Loucy (cell line): ENCODE results near the gene FCHSD2.

Source experiments
- EZH2phosphoT487 ChIP-seq: fragments of 200-600 bp; IDR thresholded peaks from 2 replicates; pipeline ENCODE4 v1.6.1; 2018; ENCODE audit warnings: antibody characterized with exemption, mild to moderate bottlenecking, moderate library complexity, borderline replicate concordance
- TF ChIP-seq, protein P1 (sequence below): fragments of 200-600 bp; sonication (generic); conservative IDR thresholded peaks from 2 replicates; pipeline ENCODE4 v1.5.1; 2014; ENCODE audit warnings: mild to moderate bottlenecking, antibody characterized with exemption, low read length

DNA sequence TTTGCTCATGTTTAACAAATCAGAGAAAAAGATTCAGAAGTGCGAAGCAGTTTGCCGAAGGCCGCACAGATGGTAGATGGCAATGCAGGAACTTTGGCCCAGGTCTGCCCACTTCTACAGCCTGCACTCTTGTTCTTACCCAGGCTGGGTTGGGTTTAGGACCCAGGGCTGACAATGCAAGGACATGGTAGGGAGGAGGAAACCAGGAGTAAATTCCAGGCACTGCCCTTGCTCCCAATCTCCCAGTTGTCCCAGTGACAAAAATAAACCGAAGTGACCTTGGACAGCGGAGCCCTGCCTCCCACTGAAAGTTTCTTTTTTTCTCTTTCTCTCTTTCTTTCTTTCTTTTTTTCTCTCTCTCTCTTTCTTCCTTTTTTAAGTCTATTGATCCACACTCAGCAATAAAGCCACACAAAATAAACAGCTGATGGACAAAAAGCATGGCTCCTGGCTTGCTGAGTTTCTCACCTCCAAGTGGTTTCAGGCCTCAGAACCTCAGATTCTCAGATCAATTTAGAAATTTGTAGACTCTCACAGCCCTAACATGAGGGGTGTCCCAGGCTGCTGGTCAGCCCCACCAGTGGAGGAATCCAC is 33.5 kb upstream of the FCHSD2 start:
- TF ChIP-seq, protein P1, sequence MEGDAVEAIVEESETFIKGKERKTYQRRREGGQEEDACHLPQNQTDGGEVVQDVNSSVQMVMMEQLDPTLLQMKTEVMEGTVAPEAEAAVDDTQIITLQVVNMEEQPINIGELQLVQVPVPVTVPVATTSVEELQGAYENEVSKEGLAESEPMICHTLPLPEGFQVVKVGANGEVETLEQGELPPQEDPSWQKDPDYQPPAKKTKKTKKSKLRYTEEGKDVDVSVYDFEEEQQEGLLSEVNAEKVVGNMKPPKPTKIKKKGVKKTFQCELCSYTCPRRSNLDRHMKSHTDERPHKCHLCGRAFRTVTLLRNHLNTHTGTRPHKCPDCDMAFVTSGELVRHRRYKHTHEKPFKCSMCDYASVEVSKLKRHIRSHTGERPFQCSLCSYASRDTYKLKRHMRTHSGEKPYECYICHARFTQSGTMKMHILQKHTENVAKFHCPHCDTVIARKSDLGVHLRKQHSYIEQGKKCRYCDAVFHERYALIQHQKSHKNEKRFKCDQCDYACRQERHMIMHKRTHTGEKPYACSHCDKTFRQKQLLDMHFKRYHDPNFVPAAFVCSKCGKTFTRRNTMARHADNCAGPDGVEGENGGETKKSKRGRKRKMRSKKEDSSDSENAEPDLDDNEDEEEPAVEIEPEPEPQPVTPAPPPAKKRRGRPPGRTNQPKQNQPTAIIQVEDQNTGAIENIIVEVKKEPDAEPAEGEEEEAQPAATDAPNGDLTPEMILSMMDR, result no peak
- no peak for TF ChIP-seq EZH2phosphoT487
